Suprapubic skin (tissue), 4 donors: ENCODE results near the gene ARMH3. TPM values are rescaled to one million over a fixed set of nuclear protein-coding genes. Genes with fewer than 3 reads are reported as not detected.

ENCODE experiments used
- DNase-seq, 2 donors: peaks; one replicate each; pipeline ENCODE4 v3.0.0-alpha.2; 2019; ENCODE audit warnings: low spot score in 2 of 2
- H3K27ac ChIP-seq: fragments of 200-600 bp; sonication (generic); one replicate; pipeline ENCODE4 v1.5.1; 2019
- H3K27me3 ChIP-seq: fragments of 200-600 bp; sonication (generic); one replicate; pipeline ENCODE4 v1.5.1; 2019
- H3K36me3 ChIP-seq: fragments of 200-600 bp; sonication (generic); one replicate; pipeline ENCODE4 v1.5.1; 2019
- H3K4me1 ChIP-seq: fragments of 200-600 bp; sonication (generic); one replicate; pipeline ENCODE4 v1.5.1; 2019
- H3K4me3 ChIP-seq: fragments of 200-600 bp; sonication (generic); one replicate; pipeline ENCODE4 v1.5.1; 2019; ENCODE audit warnings: mild to moderate bottlenecking
- H3K9me3 ChIP-seq: fragments of 200-600 bp; sonication (generic); one replicate; pipeline ENCODE4 v1.5.1; 2019
- CTCF ChIP-seq, 2 donors: fragments of 200-600 bp in 1 of 2; fragments of 450-650 bp in 1 of 2; sonication (generic) in 1 of 2; IDR thresholded peaks; one replicate each; pipeline ENCODE4 v1.5.1; 2016 to 2019; ENCODE audit warnings: antibody characterized with exemption in 2 of 2, mild to moderate bottlenecking in 1 of 2, moderate library complexity in 1 of 2
- EP300 ChIP-seq: sonication (generic); formaldehyde crosslinking; IDR thresholded peaks from one replicate; pipeline ENCODE4 v1.6.1; 2017; ENCODE audit warnings: antibody characterized with exemption
- POLR2A ChIP-seq, 2 donors: fragments of 450-650 bp; IDR thresholded peaks; one replicate each; pipeline ENCODE4 v1.6.1; 2017; ENCODE audit warnings: antibody characterized with exemption in 2 of 2, mild to moderate bottlenecking in 2 of 2, moderate library complexity in 2 of 2
- POLR2AphosphoS5 ChIP-seq, 3 donors: sonication (generic); formaldehyde crosslinking; IDR thresholded peaks; one replicate each; pipeline ENCODE4 v1.6.1; 2017; ENCODE audit warnings: antibody characterized with exemption in 3 of 3
- WGBS: methylation state at CpG from one replicate; pipeline ENCODE4 v1.1.5; 2018; 5-methylcytosine and 5-hydroxymethylcytosine counted together
- total RNA-seq, 4 donors: library from RNA; depleted of rRNA; stranded (reverse); fragments of >200 nt; gene quantifications; one replicate each; pipeline ENCODE4 v1.1.0, GENCODE V29; 2016

Gene ARMH3
- total RNA-seq, 4 donors from 2014 or later = 12.1 to 25.7 (median 20.4) TPM

DNA sequence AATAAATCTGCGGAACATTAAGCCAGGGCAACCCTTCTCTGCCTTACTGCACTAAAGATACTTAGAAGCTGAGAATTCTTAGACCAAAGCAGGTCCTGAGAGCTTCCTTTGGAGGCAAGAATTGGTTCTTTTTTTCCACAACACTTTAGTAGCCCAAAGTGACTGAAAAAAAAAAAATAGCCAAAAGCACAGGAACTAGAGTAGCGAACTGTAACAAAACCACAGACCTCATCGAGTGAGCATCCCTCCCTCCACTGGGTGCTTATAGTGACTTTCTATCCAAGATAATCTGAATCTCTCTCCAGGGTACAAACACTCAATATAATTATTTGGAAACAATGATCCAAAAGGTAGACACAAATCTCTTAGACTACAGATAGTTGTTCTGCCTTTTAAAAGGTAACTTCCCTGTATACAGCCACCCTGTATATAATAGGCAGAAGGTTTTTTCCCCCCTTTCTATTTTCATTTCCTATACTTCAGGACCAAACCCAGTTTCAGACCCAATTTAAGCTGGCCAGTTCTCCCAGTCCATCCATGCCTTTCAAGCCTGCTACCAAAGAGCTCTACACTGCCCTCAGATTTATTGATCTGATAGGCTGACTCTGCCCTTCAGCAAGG, 180.8 kb downstream of the ARMH3 start:
- no peak for TF ChIP-seq POLR2AphosphoS5 (IDR thresholded peaks at IDR 0.05)
- TF ChIP-seq CTCF (IDR thresholded peaks at IDR 0.05) = no peak
- no peak for TF ChIP-seq POLR2A (IDR thresholded peaks at IDR 0.05)
- TF ChIP-seq EP300 = no peak
- Histone ChIP-seq H3K27ac (no peak overlapping the region), H3K27me3 (no peaks in the 10 kb centered on the region), H3K4me1 (no peaks in the 10 kb centered on the region), H3K36me3 (peaks cover 13% of the 10 kb centered on the region), H3K4me3 (no peak overlapping the region), H3K9me3 (no peaks in the 10 kb centered on the region)
- DNase-seq = no peak
- 69% methylated on average over 3 of the region's 3 CpGs for WGBS

GRCh38 chr10:101874252-101874651, 181.7 kb downstream of the ARMH3 start:
- Histone ChIP-seq H3K4me1 (no peaks in the 10 kb centered on the region), H3K9me3 (no peaks in the 10 kb centered on the region), H3K27ac (no peak overlapping the region), H3K36me3 (peaks cover 3% of the 10 kb centered on the region), H3K27me3 (no peaks in the 10 kb centered on the region), H3K4me3 (no peak overlapping the region)
- TF ChIP-seq CTCF (IDR thresholded peaks at IDR 0.05) = no peak
- TF ChIP-seq POLR2AphosphoS5 (IDR thresholded peaks at IDR 0.05) = no peak
- no peak for TF ChIP-seq EP300
- no peak for TF ChIP-seq POLR2A (IDR thresholded peaks at IDR 0.05)
- no peak for DNase-seq

DNA sequence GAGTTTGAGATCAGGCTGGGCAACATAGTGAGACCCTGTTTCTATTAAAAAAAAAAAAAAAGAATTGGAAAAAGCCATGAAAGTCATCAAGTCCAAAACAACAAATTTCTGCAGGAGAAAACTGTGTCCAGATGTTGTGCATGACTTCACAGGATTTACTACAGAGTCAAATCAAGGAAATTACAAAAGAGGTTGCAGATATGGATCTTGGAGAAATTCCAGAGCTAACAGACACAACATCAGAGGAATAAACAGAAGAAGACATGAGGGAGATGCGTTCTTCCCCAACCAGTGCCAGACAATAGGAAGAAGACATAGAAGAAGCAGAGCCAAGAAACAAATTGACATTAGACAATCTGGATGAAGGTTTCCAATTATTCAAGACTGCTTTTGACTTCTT, 188.0 kb downstream of the ARMH3 start:
- H3K36me3 ChIP-seq = peaks cover 2% of the 10 kb centered on the region
- no peak for DNase-seq
- no peaks in the 10 kb centered on the region for H3K4me1 ChIP-seq
- no peaks in the 10 kb centered on the region for H3K9me3 ChIP-seq
- no peak overlapping the region for H3K27ac ChIP-seq
- H3K4me3 ChIP-seq = no peak overlapping the region
- no peaks in the 10 kb centered on the region for H3K27me3 ChIP-seq
- TF ChIP-seq CTCF (IDR thresholded peaks at IDR 0.05) (no peak), POLR2AphosphoS5 (IDR thresholded peaks at IDR 0.05) (no peak), POLR2A (IDR thresholded peaks at IDR 0.05) (no peak), EP300 (no peak)
- WGBS = 36% methylated on average over 1 of the region's 1 CpG

DNA sequence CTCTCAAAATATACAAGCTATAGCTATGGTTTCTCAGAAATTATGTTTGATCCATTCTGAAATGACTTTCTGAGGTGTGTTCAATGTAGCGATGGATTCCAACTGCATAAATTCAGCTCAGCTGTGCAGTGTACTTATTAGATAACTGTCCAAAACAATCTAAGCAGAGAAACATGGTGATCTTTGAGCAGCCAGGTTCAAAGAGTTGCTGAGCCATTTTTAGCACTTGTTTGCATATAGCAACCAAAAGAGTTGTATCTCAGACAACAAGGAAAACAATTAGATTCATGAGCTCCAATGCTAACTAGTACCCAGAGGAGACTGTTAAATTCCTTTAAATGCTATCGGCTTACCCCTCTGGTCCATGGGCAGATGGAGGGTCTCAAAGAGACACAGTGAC, 196.4 kb downstream of the ARMH3 start:
- 96% methylated on average over 2 of the region's 2 CpGs for WGBS
- Histone ChIP-seq H3K4me3 (no peak overlapping the region), H3K36me3 (peaks cover 7% of the 10 kb centered on the region), H3K4me1 (no peaks in the 10 kb centered on the region), H3K9me3 (no peaks in the 10 kb centered on the region), H3K27me3 (no peaks in the 10 kb centered on the region), H3K27ac (no peak overlapping the region)
- no peak for TF ChIP-seq CTCF (IDR thresholded peaks at IDR 0.05)
- no peak for TF ChIP-seq EP300
- no peak for TF ChIP-seq POLR2A (IDR thresholded peaks at IDR 0.05)
- no peak for DNase-seq

DNA sequence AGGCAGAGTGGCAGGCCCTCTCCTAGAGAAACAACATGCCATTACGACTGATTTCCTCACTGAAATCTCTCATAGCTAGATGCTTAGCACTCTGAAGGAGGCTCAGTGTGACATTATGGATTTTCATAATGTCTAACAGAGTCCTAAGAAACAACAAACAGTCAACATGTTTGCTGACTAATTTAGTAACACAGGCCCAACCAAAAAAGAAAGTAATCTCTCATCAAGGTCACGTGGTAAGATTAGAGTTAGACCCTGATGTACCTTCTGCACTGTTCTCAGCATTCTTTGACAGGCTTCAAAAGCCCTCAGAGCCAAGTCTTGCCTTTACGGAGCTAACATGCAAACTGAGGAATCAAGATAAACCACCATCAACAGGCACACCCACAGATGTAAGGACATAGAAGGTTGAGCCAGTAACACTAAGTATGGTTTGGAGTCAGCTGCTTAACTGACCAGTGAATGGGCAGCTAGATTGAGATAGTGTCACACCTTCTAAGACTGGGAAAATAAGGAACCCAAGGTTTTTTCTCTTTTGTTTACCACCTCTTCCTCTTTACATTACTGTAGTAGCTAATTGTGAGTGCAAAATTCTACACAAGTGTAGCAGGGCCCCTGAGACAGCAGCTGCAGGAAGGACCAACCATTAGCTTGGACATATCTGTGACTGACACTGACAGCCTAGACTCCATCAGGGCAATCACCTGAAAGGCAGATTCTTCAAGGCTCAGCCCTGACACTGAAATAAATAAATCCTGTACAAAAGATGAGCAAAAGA, 197.1 kb downstream of the ARMH3 start:
- WGBS = 85% methylated on average over 3 of the region's 3 CpGs
- peaks cover 7% of the 10 kb centered on the region for H3K36me3 ChIP-seq
- H3K27me3 ChIP-seq = no peaks in the 10 kb centered on the region
- no peak for DNase-seq
- no peaks in the 10 kb centered on the region for H3K9me3 ChIP-seq
- H3K4me1 ChIP-seq = no peaks in the 10 kb centered on the region
- H3K4me3 ChIP-seq = no peak overlapping the region
- no peak overlapping the region for H3K27ac ChIP-seq
- TF ChIP-seq CTCF (IDR thresholded peaks at IDR 0.05) (no peak), EP300 (no peak), POLR2AphosphoS5 (IDR thresholded peaks at IDR 0.05) (no peak), POLR2A (IDR thresholded peaks at IDR 0.05) (no peak)
